NAMALWA (cell line): Measurements from ENCODE around the gene MAGEA9B.
"Not testable (repeated sequence)": the region's sequence is repeated elsewhere in the genome, so short reads cannot be mapped to it uniquely, and the experiment has no call there.

Experiments used
- DNase-seq: peaks from one replicate; pipeline ENCODE4 v3.0.0-alpha.2; 2015; ENCODE audit warnings: low spot score

Gene MAGEA9B, protein sequence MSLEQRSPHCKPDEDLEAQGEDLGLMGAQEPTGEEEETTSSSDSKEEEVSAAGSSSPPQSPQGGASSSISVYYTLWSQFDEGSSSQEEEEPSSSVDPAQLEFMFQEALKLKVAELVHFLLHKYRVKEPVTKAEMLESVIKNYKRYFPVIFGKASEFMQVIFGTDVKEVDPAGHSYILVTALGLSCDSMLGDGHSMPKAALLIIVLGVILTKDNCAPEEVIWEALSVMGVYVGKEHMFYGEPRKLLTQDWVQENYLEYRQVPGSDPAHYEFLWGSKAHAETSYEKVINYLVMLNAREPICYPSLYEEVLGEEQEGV

DNA sequence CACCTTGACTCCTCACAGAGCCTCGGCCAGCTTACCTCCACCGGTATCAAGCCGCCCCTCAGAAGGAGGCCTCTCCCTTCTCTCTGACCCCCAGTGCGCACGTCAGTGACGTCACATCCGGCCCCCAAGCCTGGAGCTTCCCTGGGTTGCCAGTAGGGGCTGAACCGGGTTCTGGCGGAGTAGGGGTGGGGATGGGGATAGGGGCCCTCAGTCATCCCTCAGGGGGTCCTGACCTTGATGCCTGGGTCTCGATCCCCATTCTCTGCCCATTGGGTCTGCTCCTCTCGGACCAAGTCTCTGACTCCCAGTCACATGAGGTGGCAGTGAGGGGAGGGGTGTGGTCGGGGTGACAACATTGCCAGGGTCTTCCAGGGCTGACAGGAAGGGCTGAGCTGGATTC is at the start of gene MAGEA9B:
TSS of gene MAGEA9B (minus strand) at position 101 of the 400 bp plus-strand sequence. CDS start 4,280 bp downstream, outside the sequence.
- DNase-seq, result not testable (repeated sequence)

DNA sequence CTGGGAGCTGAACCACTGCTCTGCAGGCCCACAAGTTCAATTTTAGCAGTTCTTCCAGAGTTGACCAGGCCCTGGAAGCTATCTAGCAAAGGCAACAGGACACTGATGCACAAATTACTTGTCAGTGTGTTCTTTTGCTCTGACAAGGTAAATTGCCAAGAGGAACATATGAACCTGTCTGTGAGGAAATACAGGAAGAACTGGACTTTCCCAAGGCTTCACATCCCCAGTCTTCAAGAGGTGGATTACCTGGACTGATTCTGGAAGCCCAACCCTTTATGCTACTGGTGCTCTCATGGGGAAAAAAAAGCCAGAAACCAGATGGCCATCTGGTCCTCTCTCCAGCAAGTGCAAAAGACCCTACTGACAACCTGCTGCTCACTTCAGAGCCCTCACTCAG is 46.3 kb upstream of the MAGEA9B start:
- DNase-seq, result no peak

DNA sequence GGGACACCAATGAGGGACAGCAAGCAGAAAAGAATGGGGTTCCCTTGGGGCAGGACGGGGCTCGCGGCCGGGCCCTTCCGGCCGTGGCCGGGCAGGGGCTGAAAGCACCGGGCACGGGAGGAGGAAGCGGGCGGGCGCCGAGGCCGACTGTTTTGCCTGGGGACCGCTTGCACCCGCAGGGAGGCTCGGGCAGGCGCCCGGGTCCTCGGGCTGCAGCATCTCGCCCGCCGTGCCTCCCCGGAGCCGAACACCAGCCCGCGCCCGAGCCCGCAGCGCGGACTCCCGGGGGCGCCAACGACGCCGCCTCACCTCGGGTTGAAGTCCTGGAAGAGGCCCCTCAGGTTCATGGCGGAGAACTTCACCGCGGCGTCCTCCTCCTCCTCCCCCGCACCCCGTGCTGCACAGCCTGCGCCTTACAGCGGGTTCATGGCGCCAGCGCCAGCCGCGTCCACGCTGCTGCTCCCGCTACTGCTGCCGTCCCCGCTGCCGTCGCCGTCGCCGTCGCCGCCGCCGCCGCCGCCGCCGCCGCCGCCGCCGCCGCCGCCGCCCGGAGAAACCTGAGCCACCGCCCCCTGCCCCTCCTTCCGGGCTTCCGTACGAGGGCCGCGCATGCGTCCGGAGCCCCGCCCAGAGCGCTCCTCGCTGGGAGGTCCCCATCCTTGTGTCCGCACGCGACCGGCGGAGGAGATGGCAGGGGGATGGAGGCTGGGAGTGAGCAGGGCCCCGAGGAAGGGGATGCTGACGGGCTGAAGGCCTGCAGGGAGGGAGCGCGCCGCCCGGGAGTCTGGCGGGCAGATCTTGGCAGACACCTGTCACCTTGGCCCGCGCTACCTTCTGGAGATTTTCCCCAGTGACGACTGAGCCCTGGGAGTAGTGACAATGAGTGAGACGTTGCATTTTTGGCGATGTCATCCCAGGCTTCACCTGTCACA is 44.2 kb upstream of the MAGEA9B start, which contains the start of gene TMEM185A:
TSS of gene TMEM185A (minus strand) at position 559 of the 932 bp plus-strand sequence. CDS start at position 347, 212 bp downstream.
- DNase-seq, result peak; percentile 61

DNA sequence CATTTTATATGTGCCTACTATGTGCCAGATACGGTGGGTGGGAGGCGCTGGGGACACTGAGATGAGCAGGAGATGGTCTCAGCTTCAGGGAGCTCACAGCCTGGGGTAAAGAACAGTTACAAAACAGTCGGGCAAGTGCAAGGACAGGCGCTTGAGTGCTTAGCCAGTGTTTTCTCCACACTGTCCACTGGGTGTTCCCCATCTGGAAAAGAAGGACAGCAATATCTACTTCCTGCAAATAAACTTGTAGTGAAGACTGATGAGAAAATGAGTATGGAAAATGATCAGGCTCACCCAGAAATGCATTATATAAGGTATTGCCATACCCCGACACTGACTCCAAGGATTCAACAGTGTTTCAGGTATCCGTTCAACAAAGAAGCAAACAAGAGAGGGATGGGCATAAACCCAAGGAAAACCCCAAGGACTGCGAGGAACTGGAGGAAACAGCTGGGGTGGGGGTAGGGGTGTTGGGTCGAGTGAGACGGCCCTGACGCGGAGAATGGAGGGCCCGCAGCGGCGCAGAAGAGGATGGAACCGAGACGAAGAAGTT is 43.5 kb upstream of the MAGEA9B start:
- DNase-seq, result no peak

DNA sequence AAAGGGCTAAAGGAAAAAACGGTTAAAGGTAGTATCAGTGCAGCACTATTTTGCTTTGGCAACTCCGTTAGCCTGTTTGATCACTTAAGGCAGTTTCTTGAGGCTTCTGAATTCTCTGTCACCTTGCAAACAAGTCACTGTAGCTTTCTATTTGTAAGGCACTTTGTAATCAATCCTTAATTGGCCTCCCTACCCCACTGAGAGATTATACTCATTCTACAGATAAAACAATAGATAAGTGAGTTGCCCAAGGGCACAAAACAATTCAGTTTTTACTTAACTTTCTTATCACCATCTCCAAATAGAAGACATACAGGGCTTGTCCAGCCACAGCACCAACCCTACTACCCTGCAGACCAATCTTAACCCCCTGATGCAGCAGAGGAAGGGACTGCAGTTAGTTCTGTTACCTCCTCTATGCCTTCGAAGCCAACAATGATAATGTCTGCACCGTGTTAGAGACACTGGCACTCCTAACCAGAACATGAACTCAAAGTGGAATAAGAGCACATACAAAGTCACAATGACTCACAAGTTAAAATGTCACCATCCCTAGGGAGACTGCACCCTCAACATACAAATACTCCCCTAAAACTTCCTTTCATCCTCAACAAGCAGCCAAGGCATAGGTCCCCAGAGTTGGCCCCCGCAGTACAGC is 42.6 kb upstream of the MAGEA9B start:
- peak; percentile 1 for DNase-seq

DNA sequence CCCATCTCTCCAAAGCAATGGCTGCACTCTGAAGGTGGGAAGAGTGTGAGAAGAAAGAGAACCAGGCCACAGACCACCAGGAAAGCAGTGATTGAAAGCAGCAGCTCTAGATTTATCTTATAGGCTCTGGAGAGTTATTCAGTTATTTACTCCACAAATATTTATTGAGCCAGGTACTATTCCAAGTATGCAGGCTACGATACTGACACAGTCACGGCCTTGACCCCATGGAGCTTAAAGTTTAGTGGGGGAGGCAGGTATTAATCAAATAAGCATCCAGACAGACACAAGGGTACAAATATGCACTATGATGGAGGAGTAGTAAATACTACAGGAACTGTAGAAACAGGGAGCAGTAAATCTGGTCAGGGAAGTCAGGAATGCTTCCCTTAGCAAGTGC is 41.5 kb upstream of the MAGEA9B start:
- DNase-seq, result no peak

DNA sequence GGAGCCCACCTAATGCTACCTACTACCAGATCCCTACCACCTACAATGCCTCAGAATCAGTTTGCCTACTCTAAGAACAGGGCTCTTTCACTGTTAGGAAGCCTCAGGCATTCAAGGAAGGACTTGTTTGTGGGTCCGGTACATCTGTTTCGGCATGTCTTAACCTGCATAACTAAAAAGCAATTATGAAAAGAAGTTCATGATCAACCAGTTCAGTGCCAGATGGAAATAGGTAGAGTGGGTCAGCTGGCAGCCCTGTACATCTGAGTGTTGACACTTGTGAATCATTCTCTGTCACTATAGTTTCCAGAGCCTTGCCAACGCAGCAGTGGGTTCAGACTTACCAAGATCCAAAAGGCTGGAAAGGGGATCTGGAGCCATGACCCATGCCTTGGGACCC is 41.0 kb upstream of the MAGEA9B start:
- DNase-seq, result no peak

DNA sequence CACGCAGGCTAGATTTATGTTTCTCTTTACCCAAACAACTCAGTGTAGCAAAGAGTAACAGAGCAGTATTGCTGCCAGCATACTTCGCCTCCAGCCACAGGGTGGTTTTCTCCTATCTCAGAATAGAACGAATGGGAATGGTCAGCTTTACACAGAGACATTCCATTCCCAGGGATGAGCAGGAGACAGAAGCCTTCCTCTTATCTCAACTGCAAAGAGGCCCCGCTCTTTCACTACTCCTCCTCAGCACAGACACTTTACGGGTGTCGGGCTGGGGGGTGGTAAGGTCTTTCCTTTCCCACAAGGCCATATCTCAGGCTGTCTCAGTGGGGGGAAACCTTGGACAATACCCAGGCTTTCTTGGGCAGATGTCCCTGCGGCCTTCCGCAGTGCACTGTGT is 39.6 kb upstream of the MAGEA9B start:
- not testable (repeated sequence) for DNase-seq

DNA sequence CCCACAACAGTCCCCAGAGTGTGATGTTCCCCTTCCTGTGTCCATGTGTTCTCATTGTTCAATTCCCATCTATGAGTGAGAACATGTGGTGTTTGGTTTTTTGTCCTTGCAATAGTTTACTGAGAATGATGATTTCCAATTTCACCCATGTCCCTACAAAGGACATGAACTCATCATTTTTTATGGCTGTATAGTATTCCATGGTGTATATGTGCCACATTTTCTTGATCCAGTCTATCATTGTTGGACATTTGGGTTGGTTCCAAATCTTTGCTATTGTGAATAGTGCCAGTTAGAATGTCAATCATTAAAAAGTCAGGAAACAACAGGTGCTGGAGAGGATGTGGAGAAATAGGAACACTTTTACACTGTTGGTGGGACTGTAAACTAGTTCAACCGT is 32.4 kb upstream of the MAGEA9B start:
- not testable (repeated sequence) for DNase-seq

DNA sequence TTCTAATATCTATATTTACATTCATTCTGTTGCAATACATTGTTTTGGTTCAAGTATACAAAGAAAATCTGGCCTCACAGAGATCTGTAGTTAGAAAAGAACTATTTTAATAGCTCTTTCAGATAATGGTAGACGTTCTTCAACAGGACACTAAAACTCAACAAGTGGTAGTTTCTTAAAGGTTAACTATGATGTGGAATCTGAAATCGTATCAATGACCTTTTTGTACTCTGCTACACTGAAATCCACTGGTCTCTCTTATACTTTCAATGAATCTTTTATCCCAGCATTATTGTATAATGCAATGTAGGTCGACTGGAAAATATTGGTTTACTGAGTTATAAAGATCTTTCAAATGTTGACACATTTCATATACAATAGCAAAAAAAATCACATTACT is 31.6 kb upstream of the MAGEA9B start:
- DNase-seq, result no peak

DNA sequence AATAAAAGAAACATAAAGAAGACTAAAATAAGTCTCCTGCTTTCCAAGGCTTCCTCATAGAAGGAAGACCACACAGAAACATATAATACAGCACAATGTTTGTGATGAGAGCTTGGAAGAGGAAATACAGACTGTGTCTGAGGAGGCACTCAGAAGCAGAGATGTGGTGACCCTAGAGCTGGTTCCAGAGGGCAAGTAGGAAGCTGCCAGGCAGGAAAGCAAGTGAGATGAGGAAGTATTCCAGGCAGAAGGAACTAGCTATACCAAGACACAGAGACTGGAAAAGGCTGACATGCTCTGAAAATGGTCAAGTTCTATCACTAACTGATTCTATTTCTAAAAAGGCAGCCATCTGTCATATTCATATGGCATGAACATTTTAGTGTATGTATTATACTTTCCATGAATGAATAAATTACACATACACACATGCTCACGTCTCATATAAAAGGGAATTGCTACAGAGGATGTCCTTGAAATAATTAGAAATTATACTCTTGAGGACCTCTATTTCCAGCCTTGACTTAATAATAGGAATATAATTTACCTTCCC is 24.4 kb upstream of the MAGEA9B start:
- no peak for DNase-seq

DNA sequence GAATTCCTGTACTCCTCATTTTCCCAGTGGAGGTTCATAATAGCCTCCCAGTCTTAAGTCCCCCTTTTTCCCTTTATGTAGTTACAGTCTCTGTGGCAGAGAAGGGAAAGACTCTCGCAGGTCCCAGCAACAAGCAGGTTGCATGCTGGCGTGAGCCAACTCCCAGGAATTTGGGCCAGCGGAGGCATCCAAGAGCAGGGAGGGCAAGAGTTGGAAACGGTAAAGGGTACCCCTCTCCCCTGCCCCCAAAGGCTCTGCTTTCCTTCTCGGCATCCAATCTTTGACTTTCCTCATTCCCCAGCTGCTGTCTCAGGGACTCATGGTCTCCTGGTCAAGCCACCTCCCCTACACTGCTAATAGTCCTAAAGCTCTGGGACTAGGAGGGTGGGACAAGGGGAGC is 23.3 kb upstream of the MAGEA9B start:
- no peak for DNase-seq

DNA sequence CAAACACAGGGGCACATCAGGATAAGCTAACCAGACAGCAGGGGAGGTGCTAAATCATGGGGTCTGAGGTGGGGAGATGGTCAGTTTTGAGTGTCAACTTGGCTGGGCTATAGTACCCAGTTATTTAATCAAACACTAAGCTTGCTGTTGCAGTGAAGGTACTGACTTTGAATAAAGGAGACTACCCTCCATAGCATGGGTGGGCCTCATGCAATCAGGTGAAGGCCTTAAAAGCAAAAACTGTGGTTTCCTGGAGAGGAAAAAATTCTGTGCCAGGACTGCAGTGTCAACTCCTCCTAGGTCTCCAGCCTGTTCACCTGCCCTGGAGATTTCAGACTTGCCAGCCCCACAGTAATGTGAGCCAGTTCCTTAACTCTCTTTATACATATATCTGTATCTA is 20.4 kb upstream of the MAGEA9B start:
- no peak for DNase-seq

DNA sequence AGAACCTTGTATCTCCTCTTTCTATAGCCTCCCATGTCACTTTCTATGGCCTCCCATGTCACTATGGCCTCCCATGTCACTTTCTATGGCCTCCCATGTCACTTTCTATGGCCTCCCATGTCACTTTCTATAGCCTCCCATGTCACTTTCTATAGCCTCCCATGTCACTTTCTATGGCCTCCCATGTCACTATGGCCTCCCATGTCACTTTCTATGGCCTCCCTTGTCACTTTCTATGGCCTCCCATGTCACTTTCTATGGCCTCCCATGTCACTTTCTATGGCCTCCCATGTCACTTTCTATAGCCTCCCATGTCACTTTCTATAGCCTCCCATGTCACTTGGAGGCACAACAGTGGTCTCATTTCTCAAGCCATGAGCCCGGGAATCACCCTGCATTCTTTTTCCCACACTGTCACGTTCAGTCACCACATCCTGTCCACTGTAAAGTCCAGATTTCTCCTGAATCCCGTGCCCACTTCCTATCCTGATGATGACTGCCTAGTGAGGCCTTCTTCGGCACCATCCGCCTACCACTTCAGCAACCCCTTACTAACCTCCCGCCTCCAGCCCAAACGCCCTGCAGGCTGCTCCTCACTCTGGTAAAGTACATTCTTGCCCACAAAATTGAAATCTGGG is 18.1 kb upstream of the MAGEA9B start:
- not testable (repeated sequence) for DNase-seq

DNA sequence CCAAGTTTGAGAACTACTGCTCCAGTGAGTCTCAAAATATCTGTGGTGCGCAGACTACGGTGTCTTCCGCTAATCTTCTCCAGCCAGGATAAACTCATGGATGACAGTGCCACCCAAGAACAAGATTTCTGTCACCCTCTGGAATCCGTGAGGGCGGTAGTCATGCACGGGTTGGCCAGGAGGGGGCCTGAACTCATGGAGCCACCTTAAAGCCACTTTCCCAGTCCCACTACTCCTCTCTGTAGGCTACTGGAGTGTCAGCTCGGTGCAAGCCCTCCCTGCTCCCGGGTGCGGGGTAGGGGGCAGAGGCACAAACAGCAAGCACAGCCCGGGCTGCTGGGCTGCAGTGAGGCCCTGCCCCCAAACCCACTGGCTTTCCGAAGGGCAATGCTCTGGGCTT is 11.3 kb upstream of the MAGEA9B start:
- not testable (repeated sequence) for DNase-seq

DNA sequence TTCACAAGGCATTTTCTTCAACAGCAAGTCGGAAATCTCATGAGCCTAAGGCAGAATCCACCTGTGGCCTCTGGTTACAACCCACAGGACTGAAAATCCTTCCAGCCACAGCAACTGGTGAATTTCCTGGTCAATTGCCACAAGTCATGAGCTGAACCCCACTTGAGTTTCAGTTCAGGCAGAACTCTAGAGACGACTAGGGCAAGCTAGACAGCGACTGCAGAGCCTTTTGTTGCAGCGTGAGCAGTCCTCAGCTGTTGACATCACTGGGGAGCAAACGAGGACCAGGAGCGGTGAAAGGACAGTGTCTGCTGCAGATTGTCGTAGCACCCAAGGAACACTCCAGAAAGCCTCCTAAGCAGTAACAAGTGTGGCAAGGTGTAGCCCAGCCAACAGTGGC is 8.7 kb upstream of the MAGEA9B start:
- not testable (repeated sequence) for DNase-seq

DNA sequence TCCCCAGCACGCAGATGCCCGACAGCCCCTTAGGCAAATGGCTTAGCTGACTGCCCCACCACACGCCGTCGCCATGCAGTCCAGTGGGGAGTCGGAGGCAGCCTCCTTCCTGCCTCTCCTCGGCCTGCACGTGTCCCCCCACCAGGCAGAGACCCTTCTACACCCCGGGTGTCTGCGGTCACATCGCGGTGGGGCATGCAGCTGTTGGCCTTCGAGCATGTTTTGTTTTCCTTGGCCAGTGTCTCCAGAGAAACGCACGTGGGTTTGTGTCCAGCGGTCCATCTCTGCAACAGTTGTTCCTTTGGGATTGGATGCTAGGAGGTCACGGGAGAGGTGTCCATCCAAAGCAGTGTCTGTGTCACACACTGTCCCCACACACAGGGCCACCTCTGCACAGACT is 8.0 kb upstream of the MAGEA9B start, which contains the start of gene HSFX2:
TSS of gene HSFX2 (minus strand) at position 101 of the 400 bp plus-strand sequence. CDS start 614 bp downstream, outside the sequence.
- DNase-seq, result not testable (repeated sequence)

DNA sequence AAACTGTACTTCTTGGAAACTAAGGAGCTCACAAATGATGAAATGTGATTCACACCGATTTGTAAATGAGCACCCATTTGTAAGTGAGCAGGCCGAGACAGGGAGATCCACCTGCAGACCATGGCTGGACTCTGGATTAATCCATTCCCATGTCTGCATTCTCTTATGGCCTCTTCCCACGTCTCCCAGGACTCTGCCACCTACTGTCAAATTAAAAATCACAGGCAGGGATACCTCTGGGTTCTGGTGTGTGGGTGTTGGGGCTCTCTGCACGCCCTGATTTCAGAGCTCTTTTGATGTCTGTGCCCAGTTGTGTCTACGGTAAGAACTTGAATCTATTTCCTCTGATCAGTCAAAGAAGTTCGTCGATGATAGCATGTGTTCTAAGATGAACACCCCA is 3.7 kb upstream of the MAGEA9B start:
- not testable (repeated sequence) for DNase-seq

DNA sequence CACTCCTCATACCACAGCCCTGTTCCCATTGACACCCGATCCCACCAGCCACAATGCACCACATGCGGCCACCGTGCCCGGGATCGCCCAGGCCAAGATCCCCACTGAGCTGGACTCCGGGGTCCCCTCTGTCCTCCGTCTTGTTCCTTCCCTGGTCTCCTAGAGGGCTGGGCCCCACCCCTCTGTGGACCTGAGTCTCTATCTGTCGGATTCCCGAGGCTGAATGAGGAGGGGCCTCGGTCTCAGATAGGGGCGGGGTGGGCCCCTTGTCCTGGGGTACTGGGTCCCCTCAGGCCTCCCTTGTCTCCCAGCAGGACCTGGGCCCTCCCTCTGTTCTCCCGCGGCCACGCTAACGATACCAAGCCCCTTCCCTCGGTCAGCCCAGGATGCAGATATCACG is 1.6 kb downstream of the MAGEA9B start:
- not testable (repeated sequence) for DNase-seq

DNA sequence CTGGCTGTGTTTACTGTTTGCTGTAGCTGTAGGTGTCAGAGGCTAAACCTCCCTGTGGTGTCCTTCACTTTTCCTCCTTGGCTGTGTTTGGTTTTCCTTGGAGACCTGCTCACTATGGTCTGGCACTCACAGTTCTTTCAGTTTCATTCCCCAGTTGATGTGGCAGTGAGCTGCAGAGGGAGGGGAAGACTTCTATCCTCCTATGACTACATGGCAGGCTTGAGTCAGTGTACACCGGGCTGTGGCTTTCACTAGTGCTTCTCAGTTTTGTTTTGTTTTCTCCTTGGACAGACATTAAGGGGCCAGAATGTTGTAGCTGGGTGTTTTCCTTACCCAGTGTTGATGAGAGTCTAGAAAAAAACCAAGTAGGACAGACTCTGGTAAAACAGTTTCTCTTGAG is 13.8 kb downstream of the MAGEA9B start:
- DNase-seq, result not testable (repeated sequence)

DNA sequence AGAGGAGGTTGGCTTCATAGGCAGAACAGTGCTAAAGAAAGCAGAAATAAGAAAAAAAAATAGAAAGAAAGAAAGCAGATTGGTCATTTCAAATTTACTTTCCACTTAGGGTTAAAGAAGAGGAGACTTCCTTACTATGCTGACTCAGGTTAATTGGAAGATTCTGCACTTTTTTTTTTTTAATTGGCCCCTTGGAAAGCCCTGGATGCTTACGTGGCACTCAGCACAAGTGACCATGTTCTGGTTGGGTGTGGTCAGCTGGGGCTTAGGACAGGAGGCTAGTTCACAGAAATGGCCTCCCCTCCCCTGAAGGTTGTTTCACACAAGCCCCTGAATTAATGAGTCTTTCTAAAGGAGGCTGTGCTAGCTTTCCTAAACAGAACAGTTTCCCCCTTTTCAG is 14.5 kb downstream of the MAGEA9B start:
- DNase-seq, result no peak
